H9 (cell line): ENCODE measurements around the gene ITCH. TPM values are rescaled to one million over a fixed set of nuclear protein-coding genes. Genes with fewer than 3 reads are reported as not detected.

Experiments
- DNase-seq: peaks from one replicate; pipeline ENCODE4 v3.0.0-alpha.2; 2017
- H2AFZ ChIP-seq: one replicate; pipeline ENCODE4 v1.6.1; 2013; ENCODE audit warnings: mild to moderate bottlenecking, low read length, control low read depth, moderate library complexity
- H2AK5ac ChIP-seq: 2 replicates; pipeline ENCODE4 v1.6.1; 2013; ENCODE audit warnings: low read length, control low read depth, mixed read lengths; ENCODE audit not compliant: insufficient read length
- H2BK120ac ChIP-seq: one replicate; pipeline ENCODE4 v1.6.1; 2013; ENCODE audit warnings: low read depth, mild to moderate bottlenecking, low read length, control low read depth, inconsistent platforms; ENCODE audit not compliant: poor library complexity, severe bottlenecking
- H2BK12ac ChIP-seq: 2 replicates; pipeline ENCODE4 v1.6.1; 2013; ENCODE audit warnings: low read length, control low read depth, mixed read lengths, low read depth; ENCODE audit not compliant: insufficient read length
- H2BK15ac ChIP-seq: 2 replicates; pipeline ENCODE4 v1.6.1; 2013; ENCODE audit warnings: low read depth, low read length, control low read depth
- H2BK20ac ChIP-seq: one replicate; pipeline ENCODE4 v1.6.1; 2013; ENCODE audit warnings: low read depth, mild to moderate bottlenecking, low read length, control low read depth, inconsistent platforms; ENCODE audit not compliant: poor library complexity, severe bottlenecking
- H2BK5ac ChIP-seq: 2 replicates; pipeline ENCODE4 v1.6.1; 2013; ENCODE audit warnings: low read length, control low read depth, mixed read lengths; ENCODE audit not compliant: insufficient read length
- H3K14ac ChIP-seq: 2 replicates; pipeline ENCODE4 v1.6.1; 2013; ENCODE audit warnings: low read length, control low read depth; ENCODE audit not compliant: insufficient read depth
- H3K18ac ChIP-seq: 2 replicates; pipeline ENCODE4 v1.6.1; 2013; ENCODE audit warnings: low read depth, mild to moderate bottlenecking, mixed read lengths, low read length, control low read depth; ENCODE audit not compliant: insufficient read length
- H3K23ac ChIP-seq: 2 replicates; pipeline ENCODE4 v1.6.1; 2013; ENCODE audit warnings: low read length, control low read depth, mixed read lengths, low read depth; ENCODE audit not compliant: insufficient read length
- H3K23me2 ChIP-seq: 2 replicates; pipeline ENCODE4 v1.6.1; 2013; ENCODE audit warnings: low read depth, mild to moderate bottlenecking, mixed read lengths, low read length, control low read depth; ENCODE audit not compliant: insufficient read length, poor library complexity, severe bottlenecking
- H3K27ac ChIP-seq: 2 replicates; pipeline ENCODE4 v1.5.1; 2013; ENCODE audit warnings: low read length, control low read depth, mixed read lengths, low read depth; ENCODE audit not compliant: insufficient read length
- H3K27me3 ChIP-seq: 2 replicates; pipeline ENCODE4 v1.6.1; 2013; ENCODE audit warnings: low read length, control low read depth, inconsistent platforms; ENCODE audit not compliant: insufficient read depth
- H3K4ac ChIP-seq: 2 replicates; pipeline ENCODE4 v1.6.1; 2013; ENCODE audit warnings: low read depth, mild to moderate bottlenecking, control low read depth, inconsistent platforms, low read length, moderate library complexity
- H3K4me1 ChIP-seq: 2 replicates; pipeline ENCODE4 v1.6.1; 2013; ENCODE audit warnings: low read length, control low read depth, inconsistent platforms; ENCODE audit not compliant: insufficient read depth
- H3K4me2 ChIP-seq: 2 replicates; pipeline ENCODE4 v1.6.1; 2013; ENCODE audit warnings: low read length, control low read depth, mixed read lengths; ENCODE audit not compliant: insufficient read length, insufficient read depth
- H3K56ac ChIP-seq: 2 replicates; pipeline ENCODE4 v1.6.1; 2013; ENCODE audit warnings: low read depth, mild to moderate bottlenecking, mixed read lengths, low read length, control low read depth; ENCODE audit not compliant: insufficient read length
- H3K79me1 ChIP-seq: 2 replicates; pipeline ENCODE4 v1.6.1; 2013; ENCODE audit warnings: low read depth, mild to moderate bottlenecking, moderate library complexity, low read length, control low read depth, inconsistent platforms; ENCODE audit not compliant: insufficient read depth, poor library complexity, severe bottlenecking
- H3K79me2 ChIP-seq: 2 replicates; pipeline ENCODE4 v1.6.1; 2013; ENCODE audit warnings: low read length, control low read depth, inconsistent platforms; ENCODE audit not compliant: insufficient read depth
- H3K9ac ChIP-seq: 2 replicates; pipeline ENCODE4 v1.6.1; 2013; ENCODE audit warnings: low read length, control low read depth, mixed read lengths; ENCODE audit not compliant: insufficient read length; ENCODE audit errors: extremely low read depth
- H3K9me3 ChIP-seq: one replicate; pipeline ENCODE4 v1.6.1; 2013; ENCODE audit warnings: low read depth, low read length, inconsistent platforms; ENCODE audit not compliant: control insufficient read depth
- H3T11ph ChIP-seq: one replicate; pipeline ENCODE4 v1.6.1; 2013; ENCODE audit warnings: mild to moderate bottlenecking, low read length, control low read depth, inconsistent platforms
- H4K20me1 ChIP-seq: one replicate; pipeline ENCODE4 v1.6.1; 2013; ENCODE audit not compliant: control insufficient read depth, insufficient read length, insufficient read depth
- H4K5ac ChIP-seq: 2 replicates; pipeline ENCODE4 v1.6.1; 2013; ENCODE audit warnings: low read depth, mild to moderate bottlenecking, mixed read lengths, low read length, control low read depth; ENCODE audit not compliant: insufficient read length
- H4K8ac ChIP-seq: replicated peaks from 2 replicates; pipeline ENCODE4 v1.6.1; 2013; ENCODE audit warnings: low read length, control low read depth, mixed read lengths, low read depth; ENCODE audit not compliant: insufficient read length
- H4K91ac ChIP-seq: 2 replicates; pipeline ENCODE4 v1.6.1; 2013; ENCODE audit warnings: low read depth, mild to moderate bottlenecking, moderate library complexity, mixed read lengths, low read length, control low read depth; ENCODE audit not compliant: insufficient read length
- H3K27ac Mint-ChIP-seq, 3 experiments: 2 replicates in 2 of 3; 3 replicates in 1 of 3; pipeline ENCODE4 v1.8.0; 2020 to 2021; ENCODE audit warnings: mixed read lengths in 3 of 3, mild to moderate bottlenecking in 1 of 3, moderate library complexity in 1 of 3
- H3K27me3 Mint-ChIP-seq: 2 replicates; pipeline ENCODE4 v1.8.0; 2021; ENCODE audit warnings: low read depth, mild to moderate bottlenecking, moderate library complexity, mixed read lengths
- H3K36me3 Mint-ChIP-seq, 3 experiments: 2 replicates in 2 of 3; 3 replicates in 1 of 3; pipeline ENCODE4 v1.8.0; 2020 to 2021; ENCODE audit warnings: low read depth in 3 of 3, mixed read lengths in 3 of 3; ENCODE audit not compliant: insufficient read depth in 1 of 3
- H3K4me1 Mint-ChIP-seq, 2 experiments: 2 replicates each; pipeline ENCODE4 v1.8.0; 2020; ENCODE audit warnings: mixed read lengths in 2 of 2
- H3K4me3 Mint-ChIP-seq, 2 experiments: 2 replicates in 1 of 2; 3 replicates in 1 of 2; pipeline ENCODE4 v1.8.0; 2020 to 2021; ENCODE audit warnings: mild to moderate bottlenecking in 2 of 2, mixed read lengths in 2 of 2, moderate library complexity in 1 of 2
- H3K9me3 Mint-ChIP-seq, 2 experiments: 2 replicates in 1 of 2; 3 replicates in 1 of 2; pipeline ENCODE4 v1.8.0; 2020; ENCODE audit warnings: mild to moderate bottlenecking in 2 of 2, mixed read lengths in 2 of 2, moderate library complexity in 1 of 2
- WGBS: extraction: QIAGEN DNeasy Blood & Tissue Kit; methylation state at CpG from one replicate; pipeline ENCODE4 v1.1.7; 2013; ENCODE audit warnings: missing lambda C conversion rate, low lambda C conversion rate, mixed read lengths; ENCODE audit not compliant: insufficient read length; ENCODE audit errors: extremely low coverage; 5-methylcytosine and 5-hydroxymethylcytosine counted together
- total RNA-seq: library from RNA; stranded (reverse); gene quantifications from 2 replicates; pipeline ENCODE4 v1.2.1, GENCODE V29; 2021
- TF ChIP-seq, protein P1 (sequence below): fragments of 200-600 bp; sonication (generic); conservative IDR thresholded peaks from 3 replicates; pipeline ENCODE4 v1.8.0; 2021; ENCODE audit warnings: antibody characterized with exemption, mild to moderate bottlenecking

Gene ITCH
- total RNA-seq, 1 experiment from 2014 or later = 55.9 TPM

GRCh38 chr20:34334654-34335407 lies 28.2 kb upstream of the ITCH start:
- Histone ChIP-seq H3K27ac (no peak overlapping the region), H4K20me1 (no peaks in the 10 kb centered on the region), H3K27me3 (no peaks in the 10 kb centered on the region), H2BK5ac (no peak overlapping the region), H3K79me1 (no peaks in the 10 kb centered on the region), H3K18ac (no peak overlapping the region), H3K23ac (no peak overlapping the region), H3K23me2 (no peaks in the 10 kb centered on the region), H3K56ac (no peak overlapping the region), H2BK20ac (no peak overlapping the region), H3K4me1 (no peaks in the 10 kb centered on the region), H3K4ac (no peak overlapping the region), H2BK120ac (no peak overlapping the region), H3K79me2 (no peaks in the 10 kb centered on the region), H2AFZ (no peak overlapping the region), H3K14ac (no peak overlapping the region), H4K8ac (no peak overlapping the region), H3K9me3 (no peaks in the 10 kb centered on the region), H3T11ph (no peak overlapping the region), H2BK15ac (no peak overlapping the region), H3K9ac (no peak overlapping the region), H3K4me2 (no peak overlapping the region), H4K5ac (no peak overlapping the region), H2BK12ac (no peak overlapping the region), H2AK5ac (no peak overlapping the region), H4K91ac (no peak overlapping the region)
- DNase-seq = no peak
- no peak overlapping the region for H3K4me3 Mint-ChIP-seq
- WGBS = no CpG with 5 or more reads among the region's 5 CpGs
- TF ChIP-seq, protein P1, sequence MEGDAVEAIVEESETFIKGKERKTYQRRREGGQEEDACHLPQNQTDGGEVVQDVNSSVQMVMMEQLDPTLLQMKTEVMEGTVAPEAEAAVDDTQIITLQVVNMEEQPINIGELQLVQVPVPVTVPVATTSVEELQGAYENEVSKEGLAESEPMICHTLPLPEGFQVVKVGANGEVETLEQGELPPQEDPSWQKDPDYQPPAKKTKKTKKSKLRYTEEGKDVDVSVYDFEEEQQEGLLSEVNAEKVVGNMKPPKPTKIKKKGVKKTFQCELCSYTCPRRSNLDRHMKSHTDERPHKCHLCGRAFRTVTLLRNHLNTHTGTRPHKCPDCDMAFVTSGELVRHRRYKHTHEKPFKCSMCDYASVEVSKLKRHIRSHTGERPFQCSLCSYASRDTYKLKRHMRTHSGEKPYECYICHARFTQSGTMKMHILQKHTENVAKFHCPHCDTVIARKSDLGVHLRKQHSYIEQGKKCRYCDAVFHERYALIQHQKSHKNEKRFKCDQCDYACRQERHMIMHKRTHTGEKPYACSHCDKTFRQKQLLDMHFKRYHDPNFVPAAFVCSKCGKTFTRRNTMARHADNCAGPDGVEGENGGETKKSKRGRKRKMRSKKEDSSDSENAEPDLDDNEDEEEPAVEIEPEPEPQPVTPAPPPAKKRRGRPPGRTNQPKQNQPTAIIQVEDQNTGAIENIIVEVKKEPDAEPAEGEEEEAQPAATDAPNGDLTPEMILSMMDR = no peak
- H3K27ac Mint-ChIP-seq = peak overlapping the region in 2 of 3 experiments; percentile 9 to 49; a peak in 2 of 7 replicates
- no peaks in the 10 kb centered on the region for H3K27me3 Mint-ChIP-seq
- no peaks in the 10 kb centered on the region for H3K9me3 Mint-ChIP-seq
- no peaks in the 10 kb centered on the region for H3K36me3 Mint-ChIP-seq
- H3K4me1 Mint-ChIP-seq = peaks cover 10 to 23% of the 10 kb centered on the region in 2 experiments
